H1 (cell line): ENCODE data around the gene SUMF1.

Experiments used
- KDM5A ChIP-seq: fragments of 200-600 bp; IDR thresholded peaks from 2 replicates; pipeline ENCODE4 v1.7.1; 2012; ENCODE audit warnings: mild to moderate bottlenecking, low read length, inconsistent platforms, mixed read lengths
- MAFK ChIP-seq: IDR thresholded peaks from 2 replicates; pipeline ENCODE4 v1.6.1; 2012; ENCODE audit warnings: low read depth, mild to moderate bottlenecking, improper control_type of control experiment, low read length
- NRF1 ChIP-seq: IDR thresholded peaks from 2 replicates; pipeline ENCODE4 v1.6.1; 2011; ENCODE audit warnings: mild to moderate bottlenecking, low read depth, low read length, improper control_type of control experiment
- POLR2A ChIP-seq, 2 experiments: IDR thresholded peaks; 1 replicate in 1 of 2; 2 replicates in 1 of 2; pipeline ENCODE4 v1.6.1; 2011; ENCODE audit warnings: low read depth in 2 of 2, low read length in 2 of 2, mild to moderate bottlenecking in 2 of 2; ENCODE audit errors: control extremely low read depth in 1 of 2
- POLR2AphosphoS5 ChIP-seq: IDR thresholded peaks from 2 replicates; pipeline ENCODE4 v1.6.1; 2011; ENCODE audit warnings: low read depth, low read length
- RBBP5 ChIP-seq: IDR thresholded peaks from 2 replicates; pipeline ENCODE4 v1.7.1; 2012; ENCODE audit warnings: low read depth, mild to moderate bottlenecking, inconsistent platforms, low read length, moderate library complexity, borderline replicate concordance
- RXRA ChIP-seq: IDR thresholded peaks from 2 replicates; pipeline ENCODE4 v1.6.1; 2011; ENCODE audit warnings: low read depth, mild to moderate bottlenecking, low read length, moderate library complexity; ENCODE audit not compliant: insufficient read depth
- SP4 ChIP-seq: IDR thresholded peaks from 2 replicates; pipeline ENCODE4 v1.6.1; 2012; ENCODE audit warnings: low read length, inconsistent platforms
- TBP ChIP-seq: IDR thresholded peaks from 2 replicates; pipeline ENCODE4 v1.6.1; 2011; ENCODE audit warnings: low read depth, low read length, improper control_type of control experiment
- TF ChIP-seq, protein P1 (sequence below), 3 experiments: IDR thresholded peaks; 1 replicate in 2 of 3; 2 replicates in 1 of 3; pipeline versions ENCODE4 v1.5.1 to v1.6.1; 2011; ENCODE audit warnings: low read length in 3 of 3, mild to moderate bottlenecking in 3 of 3, inconsistent platforms in 2 of 3, low read depth in 1 of 3, moderate library complexity in 1 of 3; ENCODE audit not compliant: insufficient read depth in 1 of 3; ENCODE audit errors: control extremely low read depth in 1 of 3
- TF ChIP-seq, protein P2 (sequence below): IDR thresholded peaks from 2 replicates; pipeline ENCODE4 v1.6.1; 2012; ENCODE audit warnings: inconsistent platforms

DNA sequence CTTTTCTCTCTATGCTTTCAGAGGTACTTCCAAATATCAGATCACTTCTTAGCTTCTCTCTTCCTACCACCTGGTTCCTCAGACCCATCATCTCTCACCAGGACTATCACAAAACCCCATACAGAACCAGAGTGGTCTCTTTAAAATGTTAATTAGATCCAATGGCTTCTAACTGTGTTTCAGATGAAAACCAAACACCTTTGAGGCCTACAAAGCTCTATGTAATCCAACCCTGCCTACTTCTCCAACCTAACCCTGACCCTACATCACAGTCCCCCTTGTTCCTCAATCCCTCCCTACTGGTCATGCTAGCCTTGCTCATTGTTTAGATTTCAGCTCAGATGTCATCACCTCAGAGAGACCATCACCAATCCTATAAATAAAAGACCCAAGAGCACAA lies 34.8 kb downstream of the SUMF1 start:
- TF ChIP-seq POLR2AphosphoS5 (no peak), NRF1 (no peak), RBBP5 (no peak), TBP (no peak), MAFK (no peak), KDM5A (no peak), RXRA (no peak), SP4 (no peak), POLR2A (IDR thresholded peaks at IDR 0.05; ENCODE audit: control extremely low read depth in 1 of 2, low read depth in 2 of 2, low read length in 2 of 2) (no peak)
- TF ChIP-seq, protein P1, sequence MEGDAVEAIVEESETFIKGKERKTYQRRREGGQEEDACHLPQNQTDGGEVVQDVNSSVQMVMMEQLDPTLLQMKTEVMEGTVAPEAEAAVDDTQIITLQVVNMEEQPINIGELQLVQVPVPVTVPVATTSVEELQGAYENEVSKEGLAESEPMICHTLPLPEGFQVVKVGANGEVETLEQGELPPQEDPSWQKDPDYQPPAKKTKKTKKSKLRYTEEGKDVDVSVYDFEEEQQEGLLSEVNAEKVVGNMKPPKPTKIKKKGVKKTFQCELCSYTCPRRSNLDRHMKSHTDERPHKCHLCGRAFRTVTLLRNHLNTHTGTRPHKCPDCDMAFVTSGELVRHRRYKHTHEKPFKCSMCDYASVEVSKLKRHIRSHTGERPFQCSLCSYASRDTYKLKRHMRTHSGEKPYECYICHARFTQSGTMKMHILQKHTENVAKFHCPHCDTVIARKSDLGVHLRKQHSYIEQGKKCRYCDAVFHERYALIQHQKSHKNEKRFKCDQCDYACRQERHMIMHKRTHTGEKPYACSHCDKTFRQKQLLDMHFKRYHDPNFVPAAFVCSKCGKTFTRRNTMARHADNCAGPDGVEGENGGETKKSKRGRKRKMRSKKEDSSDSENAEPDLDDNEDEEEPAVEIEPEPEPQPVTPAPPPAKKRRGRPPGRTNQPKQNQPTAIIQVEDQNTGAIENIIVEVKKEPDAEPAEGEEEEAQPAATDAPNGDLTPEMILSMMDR (IDR thresholded peaks at IDR 0.05; ENCODE audit: control extremely low read depth in 1 of 3, insufficient read depth in 1 of 3, low read depth in 1 of 3, low read length in 3 of 3) = no peak
- TF ChIP-seq, protein P2, sequence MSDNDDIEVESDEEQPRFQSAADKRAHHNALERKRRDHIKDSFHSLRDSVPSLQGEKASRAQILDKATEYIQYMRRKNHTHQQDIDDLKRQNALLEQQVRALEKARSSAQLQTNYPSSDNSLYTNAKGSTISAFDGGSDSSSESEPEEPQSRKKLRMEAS = no peak
